Tibial nerve (tissue), 3 donors: ENCODE results near the gene CDH20.

Experiments
- POLR2A ChIP-seq, 2 donors: fragments of 450-650 bp; IDR thresholded peaks; one replicate each; pipeline ENCODE4 v1.6.1; 2017; ENCODE audit warnings: antibody characterized with exemption in 2 of 2, mild to moderate bottlenecking in 2 of 2, moderate library complexity in 2 of 2
- TF ChIP-seq, protein P1 (sequence below), 5 experiments: fragments of 200-600 bp in 3 of 5; fragments of 450-650 bp in 2 of 5; sonication (generic) in 3 of 5; IDR thresholded peaks; one replicate each; pipeline ENCODE4 v1.5.1; 2016 to 2019; ENCODE audit warnings: antibody characterized with exemption in 5 of 5, mild to moderate bottlenecking in 3 of 5, moderate library complexity in 2 of 5

DNA sequence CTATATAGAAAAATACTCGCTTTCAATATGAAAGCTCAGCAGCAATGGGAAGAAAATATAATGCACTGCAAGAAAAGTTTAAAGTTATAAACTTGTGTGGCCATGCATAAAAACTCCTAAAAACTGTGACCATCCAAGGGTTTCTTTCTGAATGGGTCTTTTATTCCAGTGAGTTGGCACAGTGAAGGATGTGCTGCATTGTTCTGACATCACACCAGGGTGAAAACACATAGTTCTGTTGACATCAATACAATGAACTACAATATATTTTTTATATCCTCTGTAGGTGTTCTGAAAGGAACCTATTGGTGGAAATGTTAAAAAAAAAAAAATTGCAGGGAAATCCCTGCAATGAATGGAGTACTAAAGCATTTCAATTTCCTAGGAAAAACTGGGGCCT is 80.2 kb downstream of the CDH20 start:
- TF ChIP-seq, protein P1, sequence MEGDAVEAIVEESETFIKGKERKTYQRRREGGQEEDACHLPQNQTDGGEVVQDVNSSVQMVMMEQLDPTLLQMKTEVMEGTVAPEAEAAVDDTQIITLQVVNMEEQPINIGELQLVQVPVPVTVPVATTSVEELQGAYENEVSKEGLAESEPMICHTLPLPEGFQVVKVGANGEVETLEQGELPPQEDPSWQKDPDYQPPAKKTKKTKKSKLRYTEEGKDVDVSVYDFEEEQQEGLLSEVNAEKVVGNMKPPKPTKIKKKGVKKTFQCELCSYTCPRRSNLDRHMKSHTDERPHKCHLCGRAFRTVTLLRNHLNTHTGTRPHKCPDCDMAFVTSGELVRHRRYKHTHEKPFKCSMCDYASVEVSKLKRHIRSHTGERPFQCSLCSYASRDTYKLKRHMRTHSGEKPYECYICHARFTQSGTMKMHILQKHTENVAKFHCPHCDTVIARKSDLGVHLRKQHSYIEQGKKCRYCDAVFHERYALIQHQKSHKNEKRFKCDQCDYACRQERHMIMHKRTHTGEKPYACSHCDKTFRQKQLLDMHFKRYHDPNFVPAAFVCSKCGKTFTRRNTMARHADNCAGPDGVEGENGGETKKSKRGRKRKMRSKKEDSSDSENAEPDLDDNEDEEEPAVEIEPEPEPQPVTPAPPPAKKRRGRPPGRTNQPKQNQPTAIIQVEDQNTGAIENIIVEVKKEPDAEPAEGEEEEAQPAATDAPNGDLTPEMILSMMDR (IDR thresholded peaks at IDR 0.05): no peak
- TF ChIP-seq POLR2A (IDR thresholded peaks at IDR 0.05): no peak
